Measurements from ENCODE around the gene GFRA4. TPM values are rescaled to one million over a fixed set of nuclear protein-coding genes. Genes with fewer than 3 reads are reported as not detected.

The GFRA4 gene
- total and polyA plus RNA-seq, 2 experiments from 2014 or later: not detected

GRCh38 chr20:3674447-3674846 is 11.2 kb upstream of the GFRA4 start:
- Histone ChIP-seq H3K9me3 (ENCODE audit: low read depth) (no peaks in the 10 kb centered on the region), H3K4me3 (no peak overlapping the region), H3K4me1 (ENCODE audit: low read depth) (no peaks in the 10 kb centered on the region), H3K36me3 (no peaks in the 10 kb centered on the region), H3K27ac (no peak overlapping the region), H3K27me3 (peaks cover 52% of the 10 kb centered on the region)
- DNase-seq (ENCODE audit: low read depth in 1 of 2, low spot score in 1 of 2): no peak
- TF ChIP-seq CTCF (IDR thresholded peaks at IDR 0.05; ENCODE audit: low read depth, low read length): no peak

- DNase-seq (ENCODE audit: low read depth in 1 of 2, low spot score in 1 of 2): no peak
- no peak overlapping the region for H3K27ac ChIP-seq
- H3K4me3 ChIP-seq: no peak overlapping the region
- no peaks in the 10 kb centered on the region for H3K4me1 ChIP-seq (ENCODE audit: low read depth)
- no peaks in the 10 kb centered on the region for H3K9me3 ChIP-seq (ENCODE audit: low read depth)
- TF ChIP-seq CTCF (IDR thresholded peaks at IDR 0.05; ENCODE audit: low read depth, low read length): no peak
- no peaks in the 10 kb centered on the region for H3K36me3 ChIP-seq
- H3K27me3 ChIP-seq: peaks cover 52% of the 10 kb centered on the region
Measured at GRCh38 chr20:3673221-3674070, 10.2 kb upstream of the GFRA4 start.

- Histone ChIP-seq H3K9me3 (ENCODE audit: low read depth) (no peaks in the 10 kb centered on the region), H3K36me3 (no peaks in the 10 kb centered on the region), H3K27ac (no peak overlapping the region), H3K4me3 (no peak overlapping the region), H3K4me1 (ENCODE audit: low read depth) (no peaks in the 10 kb centered on the region), H3K27me3 (peaks cover 52% of the 10 kb centered on the region)
- no peak for TF ChIP-seq CTCF (IDR thresholded peaks at IDR 0.05; ENCODE audit: low read depth, low read length)
- no peak for DNase-seq (ENCODE audit: low read depth in 1 of 2, low spot score in 1 of 2)
Measured at GRCh38 chr20:3672547-3673171, 9.5 kb upstream of the GFRA4 start.

GRCh38 chr20:3671986-3672546 is 8.9 kb upstream of the GFRA4 start:
- H3K36me3 ChIP-seq: no peaks in the 10 kb centered on the region
- H3K9me3 ChIP-seq (ENCODE audit: low read depth): no peaks in the 10 kb centered on the region
- H3K4me3 ChIP-seq: no peak overlapping the region
- H3K4me1 ChIP-seq (ENCODE audit: low read depth): no peaks in the 10 kb centered on the region
- TF ChIP-seq CTCF (IDR thresholded peaks at IDR 0.05; ENCODE audit: low read depth, low read length): no peak
- H3K27ac ChIP-seq: no peak overlapping the region
- peaks cover 52% of the 10 kb centered on the region for H3K27me3 ChIP-seq
- no peak for DNase-seq (ENCODE audit: low read depth in 1 of 2, low spot score in 1 of 2)

GRCh38 chr20:3670945-3671344 is 7.7 kb upstream of the GFRA4 start:
- Histone ChIP-seq H3K9me3 (ENCODE audit: low read depth) (no peaks in the 10 kb centered on the region), H3K4me3 (no peak overlapping the region), H3K4me1 (ENCODE audit: low read depth) (peaks cover 5% of the 10 kb centered on the region), H3K27ac (no peak overlapping the region), H3K27me3 (peaks cover 51% of the 10 kb centered on the region), H3K36me3 (no peaks in the 10 kb centered on the region)
- DNase-seq (ENCODE audit: low read depth in 1 of 2, low spot score in 1 of 2): no peak
- TF ChIP-seq CTCF (IDR thresholded peaks at IDR 0.05; ENCODE audit: low read depth, low read length): no peak

All from cardiac muscle cell (in vitro differentiated cells and primary cell).